ENCODE measurements around the gene TWIST2. TPM values are rescaled to one million over a fixed set of nuclear protein-coding genes. Genes with fewer than 3 reads are reported as not detected.

The TWIST2 gene
- total and polyA plus RNA-seq, 9 donors: 14.2 to 104 (median 32.7) TPM

GRCh38 chr2:238850091-238850490 is 2.2 kb downstream of the TWIST2 start:
- intact Hi-C loops (cut with DNase I): no loop called here
- Histone ChIP-seq H3K36me3 (no peaks in the 10 kb centered on the region), H3K4me1 (ENCODE audit: insufficient read depth) (peaks cover 7% of the 10 kb centered on the region), H3K9me3 (no peaks in the 10 kb centered on the region), H3K27me3 (no peaks in the 10 kb centered on the region), H3K4me3 (peak overlapping the region; percentile 63), H3K27ac (peak overlapping the region in 1 of 2 donors; percentile 90)
- TF ChIP-seq CTCF (IDR thresholded peaks at IDR 0.05) (no peak), POLR2A (IDR thresholded peaks at IDR 0.05) (no peak)
- DNase-seq: no peak
- 30 to 53% (median 39%) methylated on average over 2 of the region's 2 CpGs for WGBS, 3 donors

GRCh38 chr2:238851026-238851425 is 3.1 kb downstream of the TWIST2 start:
- H3K4me3 ChIP-seq: no peak overlapping the region

DNA sequence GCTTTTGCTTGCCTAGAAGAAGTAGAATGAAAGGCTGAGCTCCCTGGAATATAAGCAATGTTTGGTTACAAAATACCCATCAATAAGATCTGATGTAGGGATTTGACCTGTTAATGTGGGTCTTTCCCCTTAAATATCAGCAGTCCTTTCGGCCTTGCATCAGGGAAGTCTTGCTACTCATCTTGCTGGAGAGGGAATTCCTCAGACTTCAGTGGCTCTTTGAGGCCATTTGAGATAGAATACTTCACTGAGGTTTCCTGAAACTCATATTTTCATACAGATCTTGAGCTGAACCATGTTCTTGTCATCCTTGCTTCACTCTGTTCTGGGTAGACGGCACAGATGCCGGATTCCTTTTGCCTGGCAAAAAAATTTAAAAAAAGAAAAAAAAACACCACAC is 3.9 kb downstream of the TWIST2 start:
- no peaks in the 10 kb centered on the region for H3K36me3 ChIP-seq
- no peak for DNase-seq
- 62 to 82% (median 63%) methylated on average over 3 of the region's 3 CpGs for WGBS, 3 donors
- no peak for TF ChIP-seq CTCF (IDR thresholded peaks at IDR 0.05)
- TF ChIP-seq EP300 (IDR thresholded peaks at IDR 0.05): no peak
- TF ChIP-seq POLR2A (IDR thresholded peaks at IDR 0.05): no peak
- no peaks in the 10 kb centered on the region for H3K27me3 ChIP-seq
- no peak overlapping the region for H3K4me3 ChIP-seq
- no peak overlapping the region for H3K27ac ChIP-seq
- intact Hi-C loops (cut with DNase I): no loop called here
- H3K4me1 ChIP-seq (ENCODE audit: insufficient read depth): peaks cover 6% of the 10 kb centered on the region
- H3K9me3 ChIP-seq: no peaks in the 10 kb centered on the region

More at GRCh38 chr2:238851026-238851425, 3.1 kb downstream of the TWIST2 start:
- Histone ChIP-seq H3K4me1 (ENCODE audit: insufficient read depth) (peaks cover 7% of the 10 kb centered on the region), H3K27ac (no peak overlapping the region), H3K27me3 (no peaks in the 10 kb centered on the region), H3K36me3 (no peaks in the 10 kb centered on the region), H3K9me3 (no peaks in the 10 kb centered on the region)
- WGBS, 3 donors: 76 to 94% (median 93%) methylated on average over 5 of the region's 5 CpGs
- TF ChIP-seq EP300 (IDR thresholded peaks at IDR 0.05): no peak
- no peak for TF ChIP-seq CTCF (IDR thresholded peaks at IDR 0.05)
- no peak for TF ChIP-seq POLR2A (IDR thresholded peaks at IDR 0.05)
- DNase-seq: no peak
- intact Hi-C loops (cut with DNase I): no loop called here

DNA sequence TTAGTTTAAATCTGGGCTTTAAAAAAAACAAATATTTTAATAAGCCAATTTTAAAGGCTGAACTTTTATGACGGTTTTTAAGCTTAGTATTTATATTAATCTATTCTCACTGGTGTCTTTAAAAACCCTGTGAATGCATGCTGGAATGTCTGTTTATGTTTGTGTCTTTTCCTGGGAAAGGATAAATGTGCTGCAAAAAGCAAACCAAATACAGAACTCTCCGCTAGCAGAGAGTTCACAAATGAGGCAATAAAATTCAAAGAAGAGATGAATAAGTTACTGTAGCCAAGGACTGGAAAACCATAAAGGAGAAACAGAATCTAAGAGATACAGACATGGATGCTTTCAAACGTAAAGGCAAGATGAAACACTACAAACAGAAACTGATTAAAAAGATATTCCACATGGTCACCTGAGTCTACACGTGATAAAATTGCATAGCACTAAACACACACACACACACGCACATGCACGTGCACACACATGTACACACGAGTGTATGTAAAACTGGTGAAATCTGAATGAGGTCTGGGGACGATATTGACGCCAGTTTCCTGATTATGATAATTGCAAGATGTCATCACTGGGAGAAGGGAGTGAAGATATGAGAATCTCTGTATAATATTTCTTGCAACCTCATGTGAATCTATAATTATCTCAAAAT is 4.5 kb downstream of the TWIST2 start:
- TF ChIP-seq EP300 (IDR thresholded peaks at IDR 0.05) (no peak), CTCF (IDR thresholded peaks at IDR 0.05) (no peak), POLR2A (IDR thresholded peaks at IDR 0.05) (no peak)

More for the DNA sequence above, 4.5 kb downstream of the TWIST2 start:
- H3K4me3 ChIP-seq: no peak overlapping the region
- no peak overlapping the region for H3K27ac ChIP-seq
- H3K9me3 ChIP-seq: no peaks in the 10 kb centered on the region
- DNase-seq: no peak
- peaks cover 2% of the 10 kb centered on the region for H3K4me1 ChIP-seq (ENCODE audit: insufficient read depth)
- WGBS, 3 donors: 52 to 70% (median 58%) methylated on average over 9 of the region's 9 CpGs
- intact Hi-C loops (cut with DNase I): no loop called here
- H3K27me3 ChIP-seq: no peaks in the 10 kb centered on the region
- H3K36me3 ChIP-seq: no peaks in the 10 kb centered on the region
